Brain microvascular endothelial cell (primary cell): ENCODE measurements around the gene FAM174A.

Experiments
- DNase-seq: peaks from one replicate; pipeline ENCODE4 v3.0.0-alpha.2; 2020
- H3K27ac ChIP-seq: fragments of 250-450 bp; sonication (Bioruptor Pico); 2 replicates; pipeline ENCODE4 v1.5.1; 2020; ENCODE audit warnings: mild to moderate bottlenecking, moderate library complexity
- H3K27me3 ChIP-seq: fragments of 250-450 bp; sonication (Bioruptor Pico); replicated peaks from 2 replicates; pipeline ENCODE4 v1.5.1; 2020; ENCODE audit warnings: mild to moderate bottlenecking
- H3K36me3 ChIP-seq: fragments of 250-450 bp; sonication (Bioruptor Pico); replicated peaks from 2 replicates; pipeline ENCODE4 v1.5.1; 2020; ENCODE audit warnings: mild to moderate bottlenecking
- H3K4me3 ChIP-seq: 2 replicates; pipeline ENCODE4 v1.5.1; 2011; ENCODE audit warnings: low read depth, mild to moderate bottlenecking, control low read depth, low read length, moderate library complexity
- CTCF ChIP-seq: IDR thresholded peaks from 2 replicates; pipeline ENCODE4 v1.5.1; 2011; ENCODE audit warnings: low read depth, mild to moderate bottlenecking, moderate library complexity, low read length, control low read depth, inconsistent platforms; ENCODE audit errors: missing control alignments
- in situ Hi-C: cut with HindIII; loops from 2 replicates; pipeline ENCODE4 v1.10.0; 2017; ENCODE audit warnings: low sequenced_read_pairs, low pct_ligation_motif_present

Gene FAM174A

GRCh38 chr5:100539519-100539918 is 4.3 kb downstream of the FAM174A start:
- H3K36me3 ChIP-seq = no peaks in the 10 kb centered on the region
- DNase-seq = no peak
- H3K4me3 ChIP-seq = no peak overlapping the region
- no peak for TF ChIP-seq CTCF
- in situ Hi-C loops = no loop called here
- H3K27me3 ChIP-seq = no peaks in the 10 kb centered on the region
- no peak overlapping the region for H3K27ac ChIP-seq

- Histone ChIP-seq H3K4me3 (no peak overlapping the region), H3K27me3 (no peaks in the 10 kb centered on the region)
- in situ Hi-C loops = no loop called here
Measured at GRCh38 chr5:100542086-100542485, 6.9 kb downstream of the FAM174A start.

GRCh38 chr5:100546001-100546400 is 10.8 kb downstream of the FAM174A start:
- in situ Hi-C loops = no loop called here
- Histone ChIP-seq H3K27me3 (no peaks in the 10 kb centered on the region), H3K27ac (no peak overlapping the region), H3K36me3 (no peaks in the 10 kb centered on the region), H3K4me3 (no peak overlapping the region)
- no peak for TF ChIP-seq CTCF
- no peak for DNase-seq

More at GRCh38 chr5:100542086-100542485, 6.9 kb downstream of the FAM174A start:
- DNase-seq = no peak
- no peak overlapping the region for H3K27ac ChIP-seq
- no peak for TF ChIP-seq CTCF
- H3K36me3 ChIP-seq = no peaks in the 10 kb centered on the region

- Histone ChIP-seq H3K27me3 (no peaks in the 10 kb centered on the region), H3K36me3 (no peaks in the 10 kb centered on the region), H3K4me3 (no peak overlapping the region), H3K27ac (no peak overlapping the region)
- no peak for TF ChIP-seq CTCF
- DNase-seq = no peak
- in situ Hi-C loops = no loop called here
Measured at GRCh38 chr5:100550531-100551051, 15.4 kb downstream of the FAM174A start.

- Histone ChIP-seq H3K36me3 (no peaks in the 10 kb centered on the region), H3K27ac (no peak overlapping the region), H3K4me3 (no peak overlapping the region), H3K27me3 (no peaks in the 10 kb centered on the region)
- in situ Hi-C loops = no loop called here
- no peak for TF ChIP-seq CTCF
- DNase-seq = no peak
Measured at GRCh38 chr5:100551183-100551582, 16.0 kb downstream of the FAM174A start.

- DNase-seq = no peak
- Histone ChIP-seq H3K36me3 (no peaks in the 10 kb centered on the region), H3K27ac (no peak overlapping the region), H3K27me3 (no peaks in the 10 kb centered on the region), H3K4me3 (no peak overlapping the region)
- in situ Hi-C loops = no loop called here
- no peak for TF ChIP-seq CTCF
Measured at GRCh38 chr5:100553209-100553608, 18.0 kb downstream of the FAM174A start.
